ENCODE measurements around the gene ANXA6.

Gene ANXA6

GRCh38 chr5:151058301-151058700, 99.3 kb downstream of the ANXA6 start:
- no peak for DNase-seq

- no peak for DNase-seq
Observed at GRCh38 chr5:151056379-151057325, 100.9 kb downstream of the ANXA6 start.

GRCh38 chr5:151055336-151055735, 102.2 kb downstream of the ANXA6 start:
- DNase-seq = no peak

- DNase-seq = no peak
Observed at GRCh38 chr5:151054709-151055108, 102.9 kb downstream of the ANXA6 start.

- no peak for DNase-seq
Observed at GRCh38 chr5:151053796-151054462, 103.7 kb downstream of the ANXA6 start.

GRCh38 chr5:151052836-151053235, 104.7 kb downstream of the ANXA6 start:
- DNase-seq = no peak

- DNase-seq = no peak
Observed at GRCh38 chr5:151051931-151052608, 105.5 kb downstream of the ANXA6 start.

GRCh38 chr5:151051066-151051930, 106.3 kb downstream of the ANXA6 start:
- DNase-seq = no peak

Data from NCI-H1048 (cell line).